BE2C (cell line): ENCODE measurements around the gene IFFO2.

Source experiments
- DNase-seq: peaks from one replicate; pipeline ENCODE4 v3.0.0-alpha.2; 2020
- H3K27me3 ChIP-seq: fragments of 250-450 bp; sonication (Bioruptor Pico); 2 replicates; pipeline ENCODE4 v1.5.1; 2020; ENCODE audit warnings: mild to moderate bottlenecking
- H3K36me3 ChIP-seq: fragments of 250-450 bp; sonication (Bioruptor Pico); 2 replicates; pipeline ENCODE4 v1.5.1; 2020; ENCODE audit warnings: mild to moderate bottlenecking
- H3K4me1 ChIP-seq: fragments of 250-450 bp; sonication (Bioruptor Pico); 2 replicates; pipeline ENCODE4 v1.5.1; 2020
- H3K4me3 ChIP-seq: 2 replicates; pipeline ENCODE4 v1.5.1; 2011; ENCODE audit warnings: low read depth, low read length
- H3K9me3 ChIP-seq: fragments of 250-450 bp; sonication (Bioruptor Pico); 2 replicates; pipeline ENCODE4 v1.5.1; 2020
- CTCF ChIP-seq: IDR thresholded peaks from 2 replicates; pipeline ENCODE4 v1.5.1; 2012; ENCODE audit warnings: mild to moderate bottlenecking, low read depth, low read length

IFFO2 gene

GRCh38 chr1:18955441-18956192, 859 bp downstream of the IFFO2 start:
- H3K36me3 ChIP-seq: no peaks in the 10 kb centered on the region
- H3K27me3 ChIP-seq: peaks cover 35% of the 10 kb centered on the region
- no peaks in the 10 kb centered on the region for H3K9me3 ChIP-seq
- no peaks in the 10 kb centered on the region for H3K4me1 ChIP-seq
- peak; percentile 30 for DNase-seq
- H3K4me3 ChIP-seq: 0 out of 2 replicates have a peak overlapping the region, but pooled peaks have one; percentile 8
- TF ChIP-seq CTCF: no peak

GRCh38 chr1:18955131-18955440, 1.4 kb downstream of the IFFO2 start:
- H3K9me3 ChIP-seq: no peaks in the 10 kb centered on the region
- no peaks in the 10 kb centered on the region for H3K36me3 ChIP-seq
- no peak for DNase-seq
- no peak overlapping the region for H3K4me3 ChIP-seq
- no peaks in the 10 kb centered on the region for H3K4me1 ChIP-seq
- no peak for TF ChIP-seq CTCF
- peaks cover 35% of the 10 kb centered on the region for H3K27me3 ChIP-seq

GRCh38 chr1:18954270-18955071, 2.0 kb downstream of the IFFO2 start:
- no peak for DNase-seq
- H3K36me3 ChIP-seq: no peaks in the 10 kb centered on the region
- no peaks in the 10 kb centered on the region for H3K4me1 ChIP-seq
- H3K9me3 ChIP-seq: no peaks in the 10 kb centered on the region
- TF ChIP-seq CTCF: no peak
- H3K4me3 ChIP-seq: no peak overlapping the region
- H3K27me3 ChIP-seq: peaks cover 35% of the 10 kb centered on the region

- no peaks in the 10 kb centered on the region for H3K9me3 ChIP-seq
- H3K36me3 ChIP-seq: no peaks in the 10 kb centered on the region
- DNase-seq: no peak
- H3K4me1 ChIP-seq: no peaks in the 10 kb centered on the region
- no peak overlapping the region for H3K4me3 ChIP-seq
- TF ChIP-seq CTCF: no peak
- H3K27me3 ChIP-seq: peaks cover 35% of the 10 kb centered on the region
These were observed 2.7 kb downstream of the IFFO2 start for GRCh38 chr1:18953731-18954231.

- TF ChIP-seq CTCF: no peak
- Histone ChIP-seq H3K4me3 (no peak overlapping the region), H3K4me1 (no peaks in the 10 kb centered on the region), H3K27me3 (peaks cover 24% of the 10 kb centered on the region), H3K9me3 (no peaks in the 10 kb centered on the region), H3K36me3 (no peaks in the 10 kb centered on the region)
- no peak for DNase-seq
These were observed 4.6 kb downstream of the IFFO2 start for GRCh38 chr1:18951818-18952391.
